Left lung (tissue), 10 donors: ENCODE data around the gene POLR2J. TPM values are rescaled to one million over a fixed set of nuclear protein-coding genes. Genes with fewer than 3 reads are reported as not detected.
A peak's percentile ranks its signal among the peaks of the same experiment; 100 is the strongest.
"Not testable (repeated sequence)": the region's sequence is repeated elsewhere in the genome, so short reads cannot be mapped to it uniquely, and the experiment has no call there.

Experiments used
- ATAC-seq: fragments of 200-7000 bp; cut with Tn5 transposase; one replicate; pipeline ENCODE4 v1.9.1; 2020; ENCODE audit warnings: moderate library complexity
- DNase-seq, 4 donors: peaks; one replicate each; pipeline ENCODE4 v3.0.0-alpha.2; 2013 to 2020
- H3K27ac ChIP-seq, 2 donors: fragments of 200-600 bp; sonication (generic) in 1 of 2; one replicate each; pipeline versions ENCODE4 v1.5.0 to v1.8.0; 2020 to 2021
- H3K27me3 ChIP-seq, 2 donors: fragments of 200-600 bp; sonication (generic) in 1 of 2; one replicate each; pipeline versions ENCODE4 v1.5.0 to v1.8.0; 2020 to 2021
- H3K36me3 ChIP-seq, 2 donors: fragments of 200-600 bp; sonication (generic) in 1 of 2; one replicate each; pipeline versions ENCODE4 v1.5.0 to v1.8.0; 2020 to 2021
- H3K4me1 ChIP-seq, 2 donors: fragments of 200-600 bp; one replicate each; pipeline ENCODE4 v1.8.0; 2021
- H3K4me3 ChIP-seq, 2 donors: fragments of 200-600 bp; sonication (generic) in 1 of 2; one replicate each; pipeline versions ENCODE4 v1.5.0 to v1.8.0; 2020 to 2021; ENCODE audit warnings: mild to moderate bottlenecking in 1 of 2
- H3K9me3 ChIP-seq, 2 donors: fragments of 200-600 bp; sonication (generic) in 1 of 2; one replicate each; pipeline versions ENCODE4 v1.5.0 to v1.8.0; 2020 to 2021
- intact Hi-C, 2 donors: fragments of 100-400 bp; cut with DNase I; formaldehyde crosslinking; loops; one replicate each; pipeline versions ENCODE4 v1.11.2 to v1.14.2; 2022
- polyA plus RNA-seq, 6 donors: library from polyadenylated mRNA; unstranded; fragments of 120-200 nt; gene quantifications; one replicate each; pipeline ENCODE4 v1.2.1, GENCODE V29; 2013; ENCODE audit not compliant: insufficient read length in 6 of 6
- total RNA-seq, 2 donors: library from RNA; stranded (reverse); fragmentation: NEBNext Ultra II Directional; extraction: Animal tissue kit (Norgen Biotek cat#: 25700); gene quantifications; one replicate each; pipeline ENCODE4 v1.2.1, GENCODE V29; 2021
- TF ChIP-seq, protein P1 (sequence below), 2 donors: fragments of 200-600 bp; sonication (generic) in 1 of 2; IDR thresholded peaks; one replicate each; pipeline versions ENCODE4 v1.5.0 to v1.8.0; 2021; ENCODE audit warnings: antibody characterized with exemption in 2 of 2
- donor health status: DM: no; HTN: yes; CAD: no.
- donor health status: DM: no; HTN: no; CAD: no.

The POLR2J gene
- total and polyA plus RNA-seq, 8 donors, result 22.4 to 39.0 (median 29.3) TPM

DNA sequence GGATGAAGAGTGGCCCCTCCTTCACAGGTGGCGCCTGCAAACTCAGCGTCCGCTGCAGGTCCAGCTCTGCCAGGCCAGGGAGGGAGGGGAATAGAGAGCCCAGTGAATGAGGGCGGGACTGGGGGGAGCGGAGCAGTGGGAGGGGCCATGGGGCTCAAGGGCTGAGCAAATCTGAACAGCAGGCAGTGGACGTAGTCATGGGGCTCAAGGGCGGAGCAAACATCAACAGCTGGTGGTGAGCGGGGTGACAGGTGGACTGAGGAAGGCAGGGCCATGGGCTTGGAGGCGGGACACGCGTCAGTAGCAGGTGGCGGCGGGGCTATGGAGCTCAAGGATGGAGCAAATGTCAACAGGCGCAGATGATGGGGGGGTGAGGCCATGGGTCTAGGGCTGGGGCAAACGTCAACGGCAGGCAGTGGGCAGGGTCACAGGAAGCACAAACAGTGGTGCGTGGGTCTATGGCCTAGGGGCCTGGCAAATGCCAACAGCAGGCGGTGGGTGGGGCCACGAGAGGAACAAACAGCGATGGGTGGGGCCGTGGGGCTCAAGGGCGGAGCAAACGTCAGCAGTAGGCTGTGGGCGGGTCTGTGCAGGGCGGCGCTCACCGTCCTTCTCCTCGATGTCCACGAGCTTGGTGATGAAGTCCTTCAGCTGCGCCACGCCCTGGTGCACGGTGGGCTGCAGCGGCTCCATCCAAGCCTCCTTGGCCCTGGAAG is 14.7 kb upstream of the POLR2J start:
- H3K27ac ChIP-seq, intact Hi-C loops, H3K4me3 ChIP-seq, H3K4me1 ChIP-seq, H3K27me3 ChIP-seq, H3K36me3 ChIP-seq, H3K9me3 ChIP-seq: not testable (repeated sequence)
- DNase-seq (peak in 1 of 4 donors; percentile 33), ATAC-seq (peak; percentile 83)

DNA sequence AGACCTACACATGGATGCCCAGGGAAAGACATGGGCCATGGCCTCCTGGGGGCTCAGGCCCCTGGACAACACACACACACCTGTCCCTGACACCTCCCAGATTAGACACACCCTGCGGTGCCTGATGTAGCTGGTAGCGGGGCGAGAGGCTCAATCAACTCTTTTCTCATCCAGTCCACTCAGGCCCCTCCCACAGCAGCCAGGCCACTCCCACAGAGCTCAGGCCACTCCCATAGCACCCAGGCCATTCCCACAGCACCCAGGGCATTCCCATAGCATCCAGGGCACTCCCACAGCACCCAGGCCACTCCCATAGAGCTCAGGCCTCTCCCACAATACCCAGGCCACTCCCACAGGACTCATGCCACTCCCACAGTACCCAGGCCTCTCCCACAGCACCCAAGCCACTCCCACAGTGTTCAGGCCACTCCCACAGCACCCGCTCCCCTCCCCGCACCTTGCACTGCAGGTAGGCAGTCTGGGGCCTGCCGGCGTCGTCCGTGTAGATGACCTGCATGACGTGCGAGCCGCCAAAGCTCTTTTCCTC is 11.9 kb upstream of the POLR2J start:
- H3K36me3 ChIP-seq, intact Hi-C loops, H3K27ac ChIP-seq, H3K9me3 ChIP-seq, H3K4me1 ChIP-seq, H3K27me3 ChIP-seq, H3K4me3 ChIP-seq: not testable (repeated sequence)
- ATAC-seq (peak; percentile 75), DNase-seq (peak in 2 of 4 donors; percentile 36 to 93)

DNA sequence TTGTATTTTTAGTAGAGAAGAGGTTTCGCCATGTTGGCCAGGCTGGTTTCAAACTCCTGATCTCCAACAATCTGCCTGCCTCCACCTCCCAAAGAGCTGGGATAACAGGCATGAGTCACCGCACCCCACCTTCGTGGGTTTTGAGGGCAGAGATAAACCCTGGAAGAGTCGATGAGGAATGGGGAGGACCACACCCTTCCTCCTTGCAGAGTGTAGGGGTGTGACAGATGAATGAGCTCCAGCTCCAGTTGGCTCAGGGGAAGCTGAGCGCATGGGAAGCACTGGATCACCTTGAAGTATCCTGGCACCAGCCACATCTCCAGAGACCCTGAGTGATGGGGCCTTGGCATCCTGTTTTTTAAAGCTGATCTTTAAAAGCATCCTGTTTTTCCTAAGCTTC is 5.6 kb upstream of the POLR2J start:
- H3K4me3 ChIP-seq, H3K4me1 ChIP-seq, ATAC-seq, H3K9me3 ChIP-seq, H3K27me3 ChIP-seq, H3K27ac ChIP-seq, DNase-seq, intact Hi-C loops, H3K36me3 ChIP-seq: not testable (repeated sequence)

DNA sequence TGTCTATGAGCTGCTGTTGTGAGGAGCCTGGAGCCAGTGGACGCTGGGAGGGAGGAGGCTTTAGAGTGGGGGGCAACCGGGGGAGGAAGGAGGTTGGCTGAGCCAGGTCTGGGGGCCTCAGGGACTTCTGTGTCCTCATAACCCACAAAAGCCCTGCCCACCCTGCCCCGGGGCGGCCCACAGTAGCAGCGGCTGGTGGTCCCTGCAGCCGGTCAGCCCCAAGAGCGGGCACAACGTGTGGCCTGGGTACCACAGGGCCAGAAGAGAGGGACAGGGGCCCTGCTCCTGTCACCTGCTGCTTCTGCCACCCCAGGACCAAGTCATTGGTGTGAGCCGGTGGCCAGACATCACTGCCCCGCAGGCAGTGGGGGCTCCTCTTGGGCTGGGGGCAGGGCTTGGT is 3.2 kb upstream of the POLR2J start:
- intact Hi-C loops, H3K4me3 ChIP-seq, H3K27ac ChIP-seq, H3K9me3 ChIP-seq, H3K27me3 ChIP-seq, H3K4me1 ChIP-seq, H3K36me3 ChIP-seq, ATAC-seq: not testable (repeated sequence)
- DNase-seq, result peak in 2 of 4 donors; percentile 10 to 17

DNA sequence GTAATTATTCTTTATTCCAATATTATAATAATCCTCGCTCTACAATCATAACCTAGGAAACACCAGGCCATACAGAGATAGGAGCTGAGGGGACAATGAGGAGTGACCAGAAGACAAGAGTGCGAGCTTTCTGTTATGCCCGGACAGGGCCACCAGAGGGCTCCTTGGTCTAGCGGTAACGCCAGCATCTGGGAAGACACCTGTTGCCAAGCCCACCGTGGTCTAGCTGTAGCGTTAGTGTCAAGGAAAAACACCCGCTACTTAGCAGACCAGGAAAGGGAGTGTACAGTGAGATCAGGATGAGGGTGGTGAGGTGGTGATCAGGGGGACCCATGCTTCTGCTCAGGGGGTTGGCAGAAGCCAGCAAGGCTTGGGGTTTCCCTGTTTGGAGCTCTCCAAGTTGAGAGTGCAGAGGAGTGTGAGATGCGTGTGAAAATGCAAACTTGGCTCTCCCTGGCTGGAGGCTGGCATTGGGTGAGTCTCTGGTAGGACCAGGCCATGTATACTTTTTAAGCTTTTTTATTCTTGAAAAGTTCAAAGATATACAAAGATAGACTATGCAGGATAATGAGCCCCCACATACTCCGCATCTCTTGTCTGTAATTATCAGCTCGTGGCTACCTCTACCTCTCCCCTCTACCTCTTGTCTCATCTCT is 1.4 kb upstream of the POLR2J start:
- DNase-seq, result peak in 2 of 4 donors; percentile 34 to 69
- H3K4me1 ChIP-seq, H3K4me3 ChIP-seq, H3K36me3 ChIP-seq, H3K27ac ChIP-seq, H3K27me3 ChIP-seq, intact Hi-C loops, ATAC-seq, H3K9me3 ChIP-seq: not testable (repeated sequence)
- TF ChIP-seq, protein P1, sequence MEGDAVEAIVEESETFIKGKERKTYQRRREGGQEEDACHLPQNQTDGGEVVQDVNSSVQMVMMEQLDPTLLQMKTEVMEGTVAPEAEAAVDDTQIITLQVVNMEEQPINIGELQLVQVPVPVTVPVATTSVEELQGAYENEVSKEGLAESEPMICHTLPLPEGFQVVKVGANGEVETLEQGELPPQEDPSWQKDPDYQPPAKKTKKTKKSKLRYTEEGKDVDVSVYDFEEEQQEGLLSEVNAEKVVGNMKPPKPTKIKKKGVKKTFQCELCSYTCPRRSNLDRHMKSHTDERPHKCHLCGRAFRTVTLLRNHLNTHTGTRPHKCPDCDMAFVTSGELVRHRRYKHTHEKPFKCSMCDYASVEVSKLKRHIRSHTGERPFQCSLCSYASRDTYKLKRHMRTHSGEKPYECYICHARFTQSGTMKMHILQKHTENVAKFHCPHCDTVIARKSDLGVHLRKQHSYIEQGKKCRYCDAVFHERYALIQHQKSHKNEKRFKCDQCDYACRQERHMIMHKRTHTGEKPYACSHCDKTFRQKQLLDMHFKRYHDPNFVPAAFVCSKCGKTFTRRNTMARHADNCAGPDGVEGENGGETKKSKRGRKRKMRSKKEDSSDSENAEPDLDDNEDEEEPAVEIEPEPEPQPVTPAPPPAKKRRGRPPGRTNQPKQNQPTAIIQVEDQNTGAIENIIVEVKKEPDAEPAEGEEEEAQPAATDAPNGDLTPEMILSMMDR (IDR thresholded peaks at IDR 0.05), result peak in 1 of 2 donors; percentile 13

DNA sequence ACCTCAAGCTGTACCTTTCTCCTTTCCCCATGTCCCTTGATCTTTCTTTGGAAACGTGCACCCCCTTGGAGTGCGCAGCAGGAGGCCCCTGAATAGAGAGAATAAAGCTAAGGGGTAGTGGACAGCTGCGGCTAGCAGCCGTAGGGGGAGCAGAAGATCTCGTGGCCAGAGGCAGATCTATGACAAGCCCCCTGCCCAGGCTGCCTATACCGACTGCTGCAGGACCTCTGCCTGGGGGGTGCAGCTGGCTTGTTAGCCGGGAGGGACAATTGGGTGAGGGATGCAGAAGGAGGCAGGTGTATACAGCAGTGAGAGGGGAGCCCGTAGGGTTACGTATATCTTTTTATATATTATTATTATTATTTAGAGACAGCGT is 475 bp upstream of the POLR2J start:
- H3K27ac ChIP-seq, intact Hi-C loops, H3K4me1 ChIP-seq, H3K36me3 ChIP-seq, H3K9me3 ChIP-seq, DNase-seq, H3K27me3 ChIP-seq: not testable (repeated sequence)
- peak; percentile 6 for ATAC-seq
- H3K4me3 ChIP-seq, result peak overlapping the region in 1 of 2 donors; percentile 35

DNA sequence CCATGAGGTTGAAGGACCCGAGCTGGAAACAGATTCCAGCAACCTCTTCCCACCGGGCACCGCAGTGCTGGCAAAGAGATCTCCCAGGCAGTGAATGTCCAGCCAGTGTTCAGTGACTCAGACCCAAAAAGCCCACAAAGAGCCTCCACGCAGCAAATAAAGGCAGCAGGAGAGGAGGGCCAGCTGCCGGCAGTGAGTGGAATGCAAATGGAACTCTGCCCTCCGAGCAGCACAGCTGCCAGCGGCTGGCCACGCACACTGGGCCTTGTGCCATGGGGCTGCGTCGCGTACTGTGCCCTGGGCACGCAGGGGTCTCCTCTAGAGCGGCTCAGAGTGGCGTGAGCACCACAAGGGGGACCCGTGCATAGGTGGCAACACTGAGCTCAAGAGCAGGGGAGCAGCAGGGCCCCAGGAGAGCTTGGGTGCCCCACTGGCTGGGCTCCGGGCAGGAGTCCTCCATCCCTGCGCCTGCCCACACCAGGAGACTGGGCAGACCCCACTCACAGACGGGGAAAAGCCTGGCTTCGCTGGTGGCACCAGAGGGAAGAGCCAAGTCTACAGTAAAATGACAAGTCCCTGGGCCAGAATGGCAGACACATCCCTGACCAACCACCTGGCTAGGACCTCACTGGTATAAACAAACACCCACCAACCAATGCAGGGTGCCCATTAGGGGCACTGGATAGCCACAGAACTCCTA is 3.8 kb downstream of the POLR2J start:
- DNase-seq, result peak in 2 of 4 donors; percentile 4 to 23
- intact Hi-C loops, H3K27me3 ChIP-seq, ATAC-seq, H3K4me3 ChIP-seq, H3K4me1 ChIP-seq, H3K9me3 ChIP-seq, H3K27ac ChIP-seq: not testable (repeated sequence)
- peaks cover 0 to 44% of the 10 kb centered on the region in 2 donors for H3K36me3 ChIP-seq

DNA sequence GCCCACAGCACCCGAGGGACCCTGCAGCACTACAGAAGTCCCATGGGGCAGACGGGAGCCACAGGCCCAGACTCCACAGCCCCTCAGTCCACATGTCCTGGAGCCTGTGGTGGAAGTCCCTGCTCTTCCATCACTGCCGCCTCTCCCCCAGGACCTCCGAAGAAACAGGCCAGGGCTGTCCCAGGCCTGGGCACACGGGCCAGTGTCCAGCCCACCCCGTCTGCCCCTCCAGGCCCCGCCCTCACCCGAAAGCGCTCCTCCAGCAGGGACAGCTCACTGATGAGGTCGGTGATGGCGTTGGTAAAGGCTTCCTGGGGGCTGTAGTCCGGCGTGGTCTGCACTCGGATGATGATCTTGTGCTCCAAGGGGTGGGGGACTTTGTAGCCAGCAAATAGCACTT is 4.6 kb downstream of the POLR2J start:
- intact Hi-C loops, H3K27me3 ChIP-seq, H3K9me3 ChIP-seq, ATAC-seq, H3K4me3 ChIP-seq, H3K27ac ChIP-seq, H3K4me1 ChIP-seq: not testable (repeated sequence)
- peak in 2 of 4 donors; percentile 15 to 59 for DNase-seq
- H3K36me3 ChIP-seq, result peaks cover 0 to 51% of the 10 kb centered on the region in 2 donors
